A549 (cell line): ENCODE results near the gene MTG2. TPM values are rescaled to one million over a fixed set of nuclear protein-coding genes. Genes with fewer than 3 reads are reported as not detected.
A peak's percentile ranks its signal among the peaks of the same experiment; 100 is the strongest.

Experiments
- ATAC-seq, 2 experiments: fragments of 200-7000 bp in 1 of 2; fragments of >200 bp in 1 of 2; cut with Nextera tagmentation in 1 of 2; cut with Tn5 transposase in 1 of 2; 3 replicates each; pipeline versions ENCODE4 v1.8.0 to v1.9.1; 2018 to 2020; ENCODE audit warnings: mild to moderate bottlenecking in 1 of 2, moderate library complexity in 1 of 2
- CTCF ChIA-PET: fragments of 300-600 bp; sonication (Branson Sonifier 250); formaldehyde crosslinking; extraction: SDS; loops from one replicate; lab custom pipeline; 2021; ENCODE audit warnings: antibody characterized with exemption, inconsistent platforms; lab: Yijun Ruan, JAX
- POLR2A ChIA-PET: fragments of 350-600 bp; formaldehyde crosslinking; extraction: SDS; loops from one replicate; lab custom pipeline; 2021; ENCODE audit warnings: antibody characterized with exemption, inconsistent platforms; lab: Yijun Ruan, JAX
- DNase-seq, 2 experiments: peaks; one replicate each; pipeline versions ENCODE4 v3.0.0 to v3.0.0-alpha.2; 2011 to 2016; ENCODE audit warnings: low read depth in 1 of 2, low spot score in 1 of 2
- FAIRE-seq: peaks from 2 replicates; lab custom pipeline; 2011; peaks lifted over from hg19 to GRCh38; lab: Jason Lieb, UNC
- H3K27ac ChIP-seq, 2 experiments: fragments of >200 bp; sonication (Bioruptor Twin); formaldehyde crosslinking; 3 replicates each; pipeline ENCODE4 v1.5.1; 2016 to 2017
- H3K4me1 ChIP-seq: fragments of >200 bp; sonication (Bioruptor Twin); formaldehyde crosslinking; 3 replicates; pipeline ENCODE4 v1.6.1; 2016
- H3K4me2 ChIP-seq: fragments of >200 bp; sonication (Bioruptor Twin); formaldehyde crosslinking; 3 replicates; pipeline ENCODE4 v1.6.1; 2016
- H3K4me3 ChIP-seq: fragments of >200 bp; sonication (Bioruptor Twin); formaldehyde crosslinking; 3 replicates; pipeline ENCODE4 v1.5.1; 2016
- H3K9me3 ChIP-seq: fragments of >200 bp; sonication (Bioruptor Twin); formaldehyde crosslinking; 3 replicates; pipeline ENCODE4 v1.6.1; 2016
- BCL3 ChIP-seq: fragments of >200 bp; sonication (Bioruptor Twin); formaldehyde crosslinking; IDR thresholded peaks from 3 replicates; pipeline ENCODE4 v1.6.1; 2016
- CHD2 ChIP-seq: fragments of 150-350 bp; IDR thresholded peaks from 2 replicates; pipeline ENCODE4 v1.6.1; 2014; ENCODE audit warnings: low read length; ENCODE audit not compliant: partially characterized antibody
- EHF ChIP-seq: fragments of 250-450 bp; sonication (Bioruptor Pico); IDR thresholded peaks from 2 replicates; pipeline ENCODE4 v1.5.0; 2020; ENCODE audit warnings: mild to moderate bottlenecking
- HEYL ChIP-seq: fragments of 250-450 bp; sonication (Bioruptor Pico); IDR thresholded peaks from 2 replicates; pipeline ENCODE4 v1.8.0; 2021; ENCODE audit warnings: mild to moderate bottlenecking, moderate library complexity
- HOXB5 ChIP-seq: fragments of 250-450 bp; sonication (Bioruptor Pico); IDR thresholded peaks from 2 replicates; pipeline ENCODE4 v1.5.0; 2020; ENCODE audit warnings: mild to moderate bottlenecking, moderate library complexity
- JUN ChIP-seq, 2 experiments: fragments of >200 bp; sonication (Bioruptor Twin); formaldehyde crosslinking; IDR thresholded peaks; 2 replicates in 1 of 2; 3 replicates in 1 of 2; pipeline ENCODE4 v1.6.1; 2016 to 2017
- KDM1A ChIP-seq: fragments of 200-600 bp; sonication (generic); IDR thresholded peaks from 2 replicates; pipeline ENCODE4 v1.6.1; 2016; ENCODE audit warnings: low read depth, mild to moderate bottlenecking
- MYC ChIP-seq: IDR thresholded peaks from 2 replicates; pipeline ENCODE4 v1.6.1; 2012; ENCODE audit warnings: mild to moderate bottlenecking, inconsistent platforms, low read length, improper control_type of control experiment, borderline replicate concordance
- NPAS2 ChIP-seq: fragments of 250-450 bp; sonication (Bioruptor Pico); IDR thresholded peaks from 2 replicates; pipeline ENCODE4 v1.8.0; 2022; ENCODE audit warnings: mild to moderate bottlenecking, moderate library complexity, borderline replicate concordance
- POLR2A ChIP-seq: IDR thresholded peaks from 2 replicates; pipeline ENCODE4 v1.6.1; 2012; ENCODE audit warnings: mild to moderate bottlenecking, low read length
- RAD21 ChIP-seq, 2 experiments: fragments of >200 bp in 1 of 2; sonication (Bioruptor Twin) in 1 of 2; formaldehyde crosslinking in 1 of 2; IDR thresholded peaks in 1 of 2; conservative IDR thresholded peaks in 1 of 2; 2 replicates in 1 of 2; 3 replicates in 1 of 2; pipeline ENCODE4 v1.6.1; 2012 to 2018; ENCODE audit warnings: inconsistent platforms in 1 of 2
- RNF2 ChIP-seq: fragments of 200-600 bp; sonication (generic); IDR thresholded peaks from 2 replicates; pipeline ENCODE4 v1.6.1; 2016; ENCODE audit warnings: low read depth, mild to moderate bottlenecking, antibody characterized with exemption, moderate library complexity, borderline replicate concordance
- SMC3 ChIP-seq: fragments of >200 bp; sonication (Bioruptor Twin); formaldehyde crosslinking; IDR thresholded peaks from 3 replicates; pipeline ENCODE4 v1.6.1; 2018; ENCODE audit warnings: inconsistent platforms
- USF2 ChIP-seq: fragments of 450-650 bp; IDR thresholded peaks from 2 replicates; pipeline ENCODE4 v1.6.1; 2014; ENCODE audit warnings: antibody characterized with exemption
- whole genome bisulfite sequencing: methylation state at CpG from one replicate; pipeline ENCODE4 v1.1.6; 2017; ENCODE audit errors: missing lambda C conversion rate; 5-methylcytosine and 5-hydroxymethylcytosine counted together
- polyA plus RNA-seq, 4 experiments: library from polyadenylated mRNA; depleted of rRNA in 3 of 4; stranded (reverse); fragments of >200 nt; fragmentation: RNase III in 1 of 4; extraction: RNeasy Plus Mini Kit Qiagen cat#74134 plus additional on column Dnase treatment in 1 of 4; gene quantifications; 2 replicates in 3 of 4; 3 replicates in 1 of 4; pipeline ENCODE4 v1.2.3, GENCODE V29; 2011 to 2017
- TF ChIP-seq, protein P1 (sequence below): fragments of >200 bp; sonication (Bioruptor Twin); formaldehyde crosslinking; IDR thresholded peaks from 3 replicates; pipeline ENCODE4 v1.5.1; 2016
- TF ChIP-seq, protein P2 (sequence below): fragments of 250-450 bp; sonication (Bioruptor Pico); IDR thresholded peaks from 2 replicates; pipeline ENCODE4 v1.5.0; 2020; ENCODE audit warnings: low read depth, mild to moderate bottlenecking, moderate library complexity
- TF ChIP-seq, protein P3 (sequence below): fragments of 250-450 bp; sonication (Bioruptor Pico); IDR thresholded peaks from 2 replicates; pipeline ENCODE4 v1.5.0; 2021; ENCODE audit warnings: mild to moderate bottlenecking, moderate library complexity, borderline replicate concordance

MTG2 gene
- polyA plus RNA-seq, 2 of the 4 experiments (the other 2 are of a cell fraction): 21.9 to 28.7 TPM

- TF ChIP-seq RAD21 (conservative IDR thresholded peaks at IDR 0.05 in 1 of 2, IDR thresholded peaks at IDR 0.05 in 1 of 2) (peak; percentile 65 to 72), KDM1A (no peak), SMC3 (peak; percentile 72; the same call in 2 of the 3 replicates)
- TF ChIP-seq, protein P1, sequence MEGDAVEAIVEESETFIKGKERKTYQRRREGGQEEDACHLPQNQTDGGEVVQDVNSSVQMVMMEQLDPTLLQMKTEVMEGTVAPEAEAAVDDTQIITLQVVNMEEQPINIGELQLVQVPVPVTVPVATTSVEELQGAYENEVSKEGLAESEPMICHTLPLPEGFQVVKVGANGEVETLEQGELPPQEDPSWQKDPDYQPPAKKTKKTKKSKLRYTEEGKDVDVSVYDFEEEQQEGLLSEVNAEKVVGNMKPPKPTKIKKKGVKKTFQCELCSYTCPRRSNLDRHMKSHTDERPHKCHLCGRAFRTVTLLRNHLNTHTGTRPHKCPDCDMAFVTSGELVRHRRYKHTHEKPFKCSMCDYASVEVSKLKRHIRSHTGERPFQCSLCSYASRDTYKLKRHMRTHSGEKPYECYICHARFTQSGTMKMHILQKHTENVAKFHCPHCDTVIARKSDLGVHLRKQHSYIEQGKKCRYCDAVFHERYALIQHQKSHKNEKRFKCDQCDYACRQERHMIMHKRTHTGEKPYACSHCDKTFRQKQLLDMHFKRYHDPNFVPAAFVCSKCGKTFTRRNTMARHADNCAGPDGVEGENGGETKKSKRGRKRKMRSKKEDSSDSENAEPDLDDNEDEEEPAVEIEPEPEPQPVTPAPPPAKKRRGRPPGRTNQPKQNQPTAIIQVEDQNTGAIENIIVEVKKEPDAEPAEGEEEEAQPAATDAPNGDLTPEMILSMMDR: peak; percentile 81
- DNase-seq (peak; percentile 73 to 78), FAIRE-seq (no peak), ATAC-seq (peak; percentile 65 to 78; a peak in 5 of 6 replicates)
- WGBS: 51% methylated on average over 8 of the region's 8 CpGs
- Histone ChIP-seq H3K4me1 (peaks cover 7% of the 10 kb centered on the region), H3K4me3 (no peak overlapping the region), H3K4me2 (no peak overlapping the region), H3K27ac (no peak overlapping the region), H3K9me3 (no peaks in the 10 kb centered on the region)
- POLR2A ChIA-PET: interaction anchor here (1.5 to 2.0 kb wide), 2 partner anchors 70 to 125 kb away, joined by 4 to 8 read pairs; no protein-coding TSS in a partner anchor
- CTCF ChIA-PET: interaction anchor here (0.8 to 5.1 kb wide), 18 partner anchors 9 to 160 kb away, joined by 3 to 75 read pairs (median 4); partner anchors contain the start of gene LSM14B
These were observed 46.3 kb upstream of the MTG2 start for GRCh38 chr20:62136283-62137091.

GRCh38 chr20:62137092-62137384 is 45.8 kb upstream of the MTG2 start:
- ATAC-seq (no peak), DNase-seq (no peak), FAIRE-seq (no peak)
- Histone ChIP-seq H3K27ac (no peak overlapping the region), H3K9me3 (no peaks in the 10 kb centered on the region), H3K4me2 (no peak overlapping the region), H3K4me3 (no peak overlapping the region), H3K4me1 (peaks cover 10% of the 10 kb centered on the region)
- 80% methylated on average over 6 of the region's 6 CpGs for WGBS
- ChIA-PET POLR2A (interaction anchor here (1.5 to 2.0 kb wide), 2 partner anchors 70 to 126 kb away, joined by 4 to 8 read pairs; no protein-coding TSS in a partner anchor), CTCF (interaction anchor here (1.0 to 5.1 kb wide), 10 partner anchors 9 to 134 kb away, joined by 3 to 75 read pairs (median 5); partner anchors contain the start of gene LSM14B)
- no peak for TF ChIP-seq BCL3
- TF ChIP-seq HOXB5 (CRISPR knock-in tag): no peak
- TF ChIP-seq RAD21 (conservative IDR thresholded peaks at IDR 0.05 in 1 of 2, IDR thresholded peaks at IDR 0.05 in 1 of 2): no peak; a peak in 2 of 5 replicates
- no peak for TF ChIP-seq EHF (CRISPR knock-in tag)
- TF ChIP-seq HEYL (CRISPR knock-in tag): no peak
- TF ChIP-seq, protein P2, sequence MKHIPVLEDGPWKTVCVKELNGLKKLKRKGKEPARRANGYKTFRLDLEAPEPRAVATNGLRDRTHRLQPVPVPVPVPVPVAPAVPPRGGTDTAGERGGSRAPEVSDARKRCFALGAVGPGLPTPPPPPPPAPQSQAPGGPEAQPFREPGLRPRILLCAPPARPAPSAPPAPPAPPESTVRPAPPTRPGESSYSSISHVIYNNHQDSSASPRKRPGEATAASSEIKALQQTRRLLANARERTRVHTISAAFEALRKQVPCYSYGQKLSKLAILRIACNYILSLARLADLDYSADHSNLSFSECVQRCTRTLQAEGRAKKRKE (CRISPR knock-in tag): no peak

GRCh38 chr20:62137478-62138203 is 45.2 kb upstream of the MTG2 start:
- Histone ChIP-seq H3K4me1 (peaks cover 10% of the 10 kb centered on the region), H3K4me2 (no peak overlapping the region), H3K9me3 (no peaks in the 10 kb centered on the region)
- CTCF ChIA-PET: interaction anchor here (0.6 to 5.1 kb wide), 10 partner anchors 10 to 165 kb away, joined by 3 to 75 read pairs (median 4); no protein-coding TSS in a partner anchor
- ATAC-seq: no peak
- TF ChIP-seq CHD2 (no peak), USF2 (no peak), NPAS2 (CRISPR knock-in tag) (no peak), MYC (no peak), POLR2A (no peak), JUN (IDR thresholded peaks at IDR 0.05) (0 out of 5 replicates have a peak, but pooled peaks of 1 of the 2 experiments have one; percentile 7), RNF2 (no peak)
- TF ChIP-seq, protein P3, sequence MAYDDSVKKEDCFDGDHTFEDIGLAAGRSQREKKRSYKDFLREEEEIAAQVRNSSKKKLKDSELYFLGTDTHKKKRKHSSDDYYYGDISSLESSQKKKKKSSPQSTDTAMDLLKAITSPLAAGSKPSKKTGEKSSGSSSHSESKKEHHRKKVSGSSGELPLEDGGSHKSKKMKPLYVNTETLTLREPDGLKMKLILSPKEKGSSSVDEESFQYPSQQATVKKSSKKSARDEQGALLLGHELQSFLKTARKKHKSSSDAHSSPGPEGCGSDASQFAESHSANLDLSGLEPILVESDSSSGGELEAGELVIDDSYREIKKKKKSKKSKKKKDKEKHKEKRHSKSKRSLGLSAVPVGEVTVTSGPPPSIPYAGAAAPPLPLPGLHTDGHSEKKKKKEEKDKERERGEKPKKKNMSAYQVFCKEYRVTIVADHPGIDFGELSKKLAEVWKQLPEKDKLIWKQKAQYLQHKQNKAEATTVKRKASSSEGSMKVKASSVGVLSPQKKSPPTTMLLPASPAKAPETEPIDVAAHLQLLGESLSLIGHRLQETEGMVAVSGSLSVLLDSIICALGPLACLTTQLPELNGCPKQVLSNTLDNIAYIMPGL (CRISPR knock-in tag): no peak
- TF ChIP-seq, all 56 proteins: peak for 1
- POLR2A ChIA-PET: interaction anchor here (0.6 to 1.5 kb wide), 3 partner anchors 16 to 1020 kb away, joined by 3 to 9 read pairs (median 4); no protein-coding TSS in a partner anchor
- FAIRE-seq (no peak), DNase-seq (no peak)
- Histone ChIP-seq H3K27ac (no peak overlapping the region), H3K4me3 (no peak overlapping the region)
- 88% methylated on average over 8 of the region's 8 CpGs for WGBS
